Common myeloid progenitor, CD34-positive (primary cell): ENCODE data around the gene SCGB3A2.

Experiments used
- CTCF ChIA-PET: fragments of 350-600 bp; sonication (Branson Sonifier 250); formaldehyde crosslinking; loops from one replicate; lab custom pipeline; 2021; ENCODE audit warnings: antibody characterized with exemption; lab: Charles Lee
- POLR2A ChIA-PET: fragments of 350-600 bp; sonication (Branson Sonifier 250); formaldehyde crosslinking; loops from one replicate; lab custom pipeline; 2021; ENCODE audit warnings: antibody characterized with exemption; lab: Charles Lee
- DNase-seq, 3 donors: peaks; one replicate each; pipeline versions ENCODE4 v3.0.0 to v3.0.0-alpha.2; 2013
- H3K27ac ChIP-seq, 2 experiments: 1 replicate in 1 of 2; 2 replicates in 1 of 2; pipeline ENCODE4 v1.7.0; 2013; ENCODE audit warnings: inconsistent platforms in 2 of 2, low read length in 2 of 2, mild to moderate bottlenecking in 2 of 2, low read depth in 1 of 2, moderate library complexity in 1 of 2; ENCODE audit not compliant: severe bottlenecking in 2 of 2, insufficient read depth in 1 of 2, poor library complexity in 1 of 2
- H3K27me3 ChIP-seq, 5 experiments: replicated peaks in 2 of 5; 1 replicate in 3 of 5; 2 replicates in 2 of 5; pipeline versions ENCODE4 v1.6.1 to v1.7.0; 2013; ENCODE audit warnings: low read length in 4 of 5, mild to moderate bottlenecking in 2 of 5, moderate library complexity in 2 of 5, inconsistent platforms in 1 of 5; ENCODE audit not compliant: insufficient read depth in 5 of 5, control insufficient read depth in 4 of 5
- H3K36me3 ChIP-seq, 4 experiments: 1 replicate in 2 of 4; 2 replicates in 2 of 4; pipeline versions ENCODE4 v1.6.1 to v1.7.0; 2013; ENCODE audit warnings: low read length in 3 of 4, control low read depth in 1 of 4, mild to moderate bottlenecking in 1 of 4; ENCODE audit not compliant: control insufficient read depth in 4 of 4, insufficient read depth in 4 of 4
- H3K4me1 ChIP-seq, 4 experiments: 1 replicate in 3 of 4; 2 replicates in 1 of 4; pipeline versions ENCODE4 v1.6.1 to v1.7.1; 2013; ENCODE audit warnings: low read length in 3 of 4, mild to moderate bottlenecking in 3 of 4, control low read depth in 1 of 4, inconsistent platforms in 1 of 4, moderate library complexity in 1 of 4; ENCODE audit not compliant: control insufficient read depth in 4 of 4, insufficient read depth in 4 of 4; ENCODE audit errors: control extremely low read depth in 1 of 4
- H3K4me3 ChIP-seq, 7 experiments: 1 replicate in 4 of 7; 2 replicates in 3 of 7; pipeline versions ENCODE4 v1.5.1 to v1.7.0; 2013; ENCODE audit warnings: mild to moderate bottlenecking in 7 of 7, low read length in 6 of 7, moderate library complexity in 6 of 7, inconsistent platforms in 2 of 7, low read depth in 2 of 7, control low read depth in 1 of 7; ENCODE audit not compliant: insufficient read depth in 4 of 7, control insufficient read depth in 1 of 7; ENCODE audit errors: extremely low read depth in 1 of 7
- H3K9me3 ChIP-seq, 5 experiments: 1 replicate in 4 of 5; 2 replicates in 1 of 5; pipeline versions ENCODE4 v1.6.1 to v1.7.1; 2013; ENCODE audit warnings: low read length in 4 of 5, mild to moderate bottlenecking in 2 of 5, inconsistent platforms in 1 of 5, low read depth in 1 of 5, moderate library complexity in 1 of 5; ENCODE audit not compliant: control insufficient read depth in 4 of 5, insufficient read depth in 2 of 5; ENCODE audit errors: control extremely low read depth in 1 of 5
- WGBS: methylation state at CpG from one replicate; pipeline ENCODE4 v1.1.5; 2013; ENCODE audit not compliant: insufficient coverage; 5-methylcytosine and 5-hydroxymethylcytosine counted together

Gene SCGB3A2

GRCh38 chr5:147854894-147855773 lies 23.4 kb upstream of the SCGB3A2 start:
- ChIA-PET POLR2A (no interaction called here), CTCF (interaction anchor here (0.9 to 9.3 kb wide), 7 partner anchors 19 to 228 kb away, joined by 3 to 118 read pairs (median 11); no protein-coding TSS in a partner anchor)
- Histone ChIP-seq H3K4me3 (no peak overlapping the region), H3K27me3 (no peaks in the 10 kb centered on the region), H3K36me3 (no peaks in the 10 kb centered on the region), H3K4me1 (peaks cover 11 to 25% (median 13%) of the 10 kb centered on the region in 4 experiments), H3K9me3 (no peaks in the 10 kb centered on the region), H3K27ac (no peak overlapping the region)
- peak in 2 of 3 donors; percentile 18 to 37 for DNase-seq
- WGBS = 86% methylated on average over 5 of the region's 11 CpGs

GRCh38 chr5:147855774-147856069 lies 22.8 kb upstream of the SCGB3A2 start:
- 72% methylated on average over 3 of the region's 4 CpGs for WGBS
- Histone ChIP-seq H3K4me1 (peaks cover 11 to 25% (median 13%) of the 10 kb centered on the region in 4 experiments), H3K27me3 (no peaks in the 10 kb centered on the region), H3K36me3 (no peaks in the 10 kb centered on the region), H3K4me3 (peak overlapping the region in 1 of 7 experiments; percentile 10), H3K9me3 (no peaks in the 10 kb centered on the region), H3K27ac (no peak overlapping the region)
- POLR2A ChIA-PET = no interaction called here
- CTCF ChIA-PET = interaction anchor here (1.5 to 9.3 kb wide), 4 partner anchors 10 to 228 kb away, joined by 4 to 118 read pairs (median 18); no protein-coding TSS in a partner anchor
- DNase-seq = no peak

GRCh38 chr5:147856801-147857200 lies 21.7 kb upstream of the SCGB3A2 start:
- Histone ChIP-seq H3K4me1 (peaks cover 11 to 25% (median 13%) of the 10 kb centered on the region in 4 experiments), H3K27ac (no peak overlapping the region), H3K4me3 (no peak overlapping the region), H3K36me3 (no peaks in the 10 kb centered on the region), H3K9me3 (no peaks in the 10 kb centered on the region), H3K27me3 (no peaks in the 10 kb centered on the region)
- POLR2A ChIA-PET = no interaction called here
- CTCF ChIA-PET = interaction anchor here (0.8 to 9.3 kb wide), 12 partner anchors 8 to 874 kb away, joined by 3 to 118 read pairs (median 4); no protein-coding TSS in a partner anchor
- DNase-seq = no peak

- no peak overlapping the region for H3K4me3 ChIP-seq
- WGBS = 0% methylated on average over 2 of the region's 2 CpGs
These were observed 21.0 kb upstream of the SCGB3A2 start for GRCh38 chr5:147857302-147858129.

GRCh38 chr5:147858565-147858964 lies 19.9 kb upstream of the SCGB3A2 start:
- no peaks in the 10 kb centered on the region for H3K27me3 ChIP-seq
- WGBS = no CpG with 5 or more reads among the region's 1 CpG

More at GRCh38 chr5:147857302-147858129, 21.0 kb upstream of the SCGB3A2 start:
- ChIA-PET POLR2A (no interaction called here), CTCF (interaction anchor here (0.7 to 9.3 kb wide), 21 partner anchors 8 to 873 kb away, joined by 3 to 118 read pairs (median 4); partner anchors contain the start of gene SCGB3A2)
- Histone ChIP-seq H3K27me3 (no peaks in the 10 kb centered on the region), H3K36me3 (no peaks in the 10 kb centered on the region), H3K27ac (no peak overlapping the region), H3K4me1 (peaks cover 11 to 22% (median 12%) of the 10 kb centered on the region in 4 experiments), H3K9me3 (no peaks in the 10 kb centered on the region)
- DNase-seq = peak; percentile 63 to 75 (median 68)

GRCh38 chr5:147859962-147860640 lies 18.4 kb upstream of the SCGB3A2 start:
- no peak overlapping the region for H3K27ac ChIP-seq
- 100% methylated on average over 2 of the region's 3 CpGs for WGBS
- H3K4me3 ChIP-seq = no peak overlapping the region
- peaks cover 0 to 5% (median 2%) of the 10 kb centered on the region in 4 experiments for H3K4me1 ChIP-seq
- POLR2A ChIA-PET = no interaction called here
- CTCF ChIA-PET = interaction anchor here (1.0 to 9.3 kb wide), 6 partner anchors 9 to 232 kb away, joined by 3 to 118 read pairs (median 4); no protein-coding TSS in a partner anchor
- no peaks in the 10 kb centered on the region for H3K36me3 ChIP-seq
- H3K9me3 ChIP-seq = no peaks in the 10 kb centered on the region
- no peaks in the 10 kb centered on the region for H3K27me3 ChIP-seq
- no peak for DNase-seq

More at GRCh38 chr5:147858565-147858964, 19.9 kb upstream of the SCGB3A2 start:
- Histone ChIP-seq H3K4me3 (no peak overlapping the region), H3K36me3 (no peaks in the 10 kb centered on the region), H3K9me3 (no peaks in the 10 kb centered on the region), H3K27ac (no peak overlapping the region), H3K4me1 (peaks cover 4 to 16% (median 7%) of the 10 kb centered on the region in 4 experiments)
- CTCF ChIA-PET = interaction anchor here (0.8 to 9.3 kb wide), 10 partner anchors 14 to 236 kb away, joined by 3 to 118 read pairs (median 6); partner anchors contain the start of gene SCGB3A2
- DNase-seq = no peak
- POLR2A ChIA-PET = no interaction called here
